ENCODE measurements around the gene HCFC1R1.

GRCh38 chr16:2983706-2984136, 40.0 kb downstream of the HCFC1R1 start:
- TF ChIP-seq, protein P1, sequence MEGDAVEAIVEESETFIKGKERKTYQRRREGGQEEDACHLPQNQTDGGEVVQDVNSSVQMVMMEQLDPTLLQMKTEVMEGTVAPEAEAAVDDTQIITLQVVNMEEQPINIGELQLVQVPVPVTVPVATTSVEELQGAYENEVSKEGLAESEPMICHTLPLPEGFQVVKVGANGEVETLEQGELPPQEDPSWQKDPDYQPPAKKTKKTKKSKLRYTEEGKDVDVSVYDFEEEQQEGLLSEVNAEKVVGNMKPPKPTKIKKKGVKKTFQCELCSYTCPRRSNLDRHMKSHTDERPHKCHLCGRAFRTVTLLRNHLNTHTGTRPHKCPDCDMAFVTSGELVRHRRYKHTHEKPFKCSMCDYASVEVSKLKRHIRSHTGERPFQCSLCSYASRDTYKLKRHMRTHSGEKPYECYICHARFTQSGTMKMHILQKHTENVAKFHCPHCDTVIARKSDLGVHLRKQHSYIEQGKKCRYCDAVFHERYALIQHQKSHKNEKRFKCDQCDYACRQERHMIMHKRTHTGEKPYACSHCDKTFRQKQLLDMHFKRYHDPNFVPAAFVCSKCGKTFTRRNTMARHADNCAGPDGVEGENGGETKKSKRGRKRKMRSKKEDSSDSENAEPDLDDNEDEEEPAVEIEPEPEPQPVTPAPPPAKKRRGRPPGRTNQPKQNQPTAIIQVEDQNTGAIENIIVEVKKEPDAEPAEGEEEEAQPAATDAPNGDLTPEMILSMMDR (IDR thresholded peaks at IDR 0.05) = peak; percentile 91
- TF ChIP-seq EZH2 (IDR thresholded peaks at IDR 0.05) = no peak
- no peak for TF ChIP-seq EZH2phosphoT487 (IDR thresholded peaks at IDR 0.05)
